GM18858 (cell line): ENCODE measurements around the gene FOXL2.

Experiments used
- ATAC-seq: cut with Tn5 transposase; IDR thresholded peaks from one replicate; pipeline ENCODE4 v1.9.1; 2021; ENCODE audit not compliant: unreplicated experiment

The FOXL2 gene

DNA sequence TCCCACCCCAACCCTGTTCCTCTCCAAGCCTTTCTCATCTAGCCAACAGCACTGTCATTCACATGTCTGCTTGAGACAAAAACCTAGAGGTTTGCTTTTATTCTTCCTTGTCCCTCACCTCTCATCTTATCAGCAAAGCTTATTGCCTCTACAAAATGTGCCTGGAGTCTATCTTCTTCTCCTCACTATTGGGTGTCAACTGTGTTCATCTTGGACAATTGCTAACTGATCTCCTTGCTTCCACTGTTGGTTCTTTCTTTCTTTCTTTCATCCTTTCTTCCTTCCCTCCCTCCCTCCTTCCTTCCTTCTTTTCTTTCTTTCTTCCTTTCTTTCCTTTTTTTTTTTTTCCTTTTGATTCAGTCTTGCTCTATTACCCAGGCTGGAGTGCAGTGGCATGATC lies 48.2 kb downstream of the FOXL2 start:
- no peak for ATAC-seq

DNA sequence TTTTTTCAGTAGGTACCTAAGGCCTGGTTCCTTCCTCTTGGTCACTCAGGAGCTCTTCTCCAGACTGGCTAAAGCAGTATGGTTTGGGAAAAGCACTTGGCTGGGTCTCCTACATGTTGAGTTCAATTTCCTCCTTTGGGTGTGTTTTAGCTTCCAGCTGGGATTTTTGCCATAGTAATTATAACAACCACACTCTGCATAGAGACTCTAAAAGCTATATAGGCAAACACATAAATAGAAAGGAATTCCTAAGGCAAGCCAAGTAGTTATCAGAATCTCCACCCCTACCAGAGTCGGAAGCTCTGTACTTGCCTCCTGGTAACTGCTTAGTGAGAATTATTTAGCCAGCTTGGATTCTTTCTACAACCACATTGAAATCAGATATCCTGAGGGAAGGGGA lies 48.6 kb downstream of the FOXL2 start:
- ATAC-seq: no peak
